Measurements from ENCODE around the gene NINJ2. TPM values are rescaled to one million over a fixed set of nuclear protein-coding genes. Genes with fewer than 3 reads are reported as not detected.
A peak's percentile ranks its signal among the peaks of the same experiment; 100 is the strongest.

Gene NINJ2
- total and polyA plus RNA-seq, 10 donors = 6.6 to 18.8 (median 10.2) TPM

DNA sequence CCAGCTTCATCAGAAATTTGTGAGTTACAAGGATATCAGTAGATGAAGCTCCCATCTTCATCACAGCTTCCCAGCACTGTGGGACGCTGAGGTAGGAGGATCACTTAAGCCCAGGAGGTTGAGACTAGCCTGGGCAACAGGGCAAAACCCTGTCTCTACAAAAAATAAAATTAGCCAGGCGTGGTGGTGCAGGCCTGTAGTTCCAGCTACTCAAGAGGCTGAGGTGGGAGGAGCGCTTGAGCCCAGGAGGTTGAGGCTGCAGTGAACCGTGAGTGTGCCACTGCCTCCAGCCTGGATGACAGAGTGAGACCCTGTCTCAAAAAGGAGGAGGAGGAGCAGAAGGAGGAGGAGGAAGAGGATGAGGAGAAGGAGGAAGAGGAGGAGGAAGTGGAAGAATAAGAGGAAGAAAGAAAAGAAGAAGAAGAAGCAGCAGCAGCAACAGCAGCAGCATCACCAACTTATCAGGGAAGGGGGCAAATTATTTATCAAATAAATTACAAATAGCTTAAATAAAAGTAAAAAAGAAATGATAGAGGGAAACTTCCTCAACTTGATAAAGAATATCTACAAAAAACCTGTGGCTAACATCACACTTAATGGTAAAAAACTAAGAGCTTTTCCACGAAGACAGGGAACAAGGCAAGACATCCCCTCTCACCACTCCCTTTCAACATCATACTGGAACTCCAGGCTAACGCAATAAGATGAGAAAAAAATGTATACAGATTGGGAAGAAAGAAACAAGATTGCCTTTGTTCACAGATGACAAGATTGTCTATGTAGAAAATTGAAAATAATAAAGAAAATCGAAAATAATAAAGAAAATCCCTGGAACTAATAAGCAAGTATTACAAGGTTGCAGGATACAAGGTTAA is 69.6 kb downstream of the NINJ2 start:
- intact Hi-C loops (cut with DNase I; ENCODE audit: low total_unique reads) = no loop called here

DNA sequence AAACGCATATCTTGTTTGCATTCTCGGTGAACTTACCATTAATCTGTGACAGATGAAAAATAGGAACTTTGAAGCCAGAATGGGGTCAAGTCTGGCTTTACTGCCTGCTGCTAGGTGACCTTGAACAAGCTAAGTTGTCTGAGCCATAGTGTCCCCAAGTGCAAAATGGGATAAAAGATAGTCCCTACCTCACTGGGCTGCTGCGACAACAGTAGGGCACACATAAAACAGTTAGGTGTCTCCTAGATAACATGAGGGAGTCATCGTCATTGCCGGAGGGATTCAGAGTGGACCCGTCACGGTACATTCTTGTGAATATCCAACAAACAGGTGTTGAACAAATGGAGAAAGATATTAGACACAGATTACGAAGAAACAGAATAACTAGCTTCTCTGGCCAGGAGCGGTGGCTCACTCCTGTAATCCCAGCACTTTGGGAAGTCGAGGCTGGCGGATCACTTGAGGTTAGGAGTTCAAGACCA is 71.2 kb downstream of the NINJ2 start:
- peak overlapping the region in 1 of 8 donors; percentile 45 for H3K27ac ChIP-seq
- DNase-seq = no peak
- no peak overlapping the region for H3K4me3 ChIP-seq
- no peaks in the 10 kb centered on the region for H3K27me3 ChIP-seq (replicated peaks in 1 of 7)
- H3K4me1 ChIP-seq = peaks cover 0 to 31% (median 4%) of the 10 kb centered on the region in 6 donors
- peaks cover 0 to 5% (median 0%) of the 10 kb centered on the region in 8 donors for H3K9me3 ChIP-seq
- H3K36me3 ChIP-seq = no peaks in the 10 kb centered on the region
- intact Hi-C loops (cut with DNase I; ENCODE audit: low total_unique reads) = no loop called here
- WGBS, 5 donors = 88 to 95% (median 91%) methylated on average over 11 of the region's 11 CpGs
- TF ChIP-seq POLR2AphosphoS5 (IDR thresholded peaks at IDR 0.05) (no peak), POLR2A (IDR thresholded peaks at IDR 0.05) (no peak)
- TF ChIP-seq, protein P1, sequence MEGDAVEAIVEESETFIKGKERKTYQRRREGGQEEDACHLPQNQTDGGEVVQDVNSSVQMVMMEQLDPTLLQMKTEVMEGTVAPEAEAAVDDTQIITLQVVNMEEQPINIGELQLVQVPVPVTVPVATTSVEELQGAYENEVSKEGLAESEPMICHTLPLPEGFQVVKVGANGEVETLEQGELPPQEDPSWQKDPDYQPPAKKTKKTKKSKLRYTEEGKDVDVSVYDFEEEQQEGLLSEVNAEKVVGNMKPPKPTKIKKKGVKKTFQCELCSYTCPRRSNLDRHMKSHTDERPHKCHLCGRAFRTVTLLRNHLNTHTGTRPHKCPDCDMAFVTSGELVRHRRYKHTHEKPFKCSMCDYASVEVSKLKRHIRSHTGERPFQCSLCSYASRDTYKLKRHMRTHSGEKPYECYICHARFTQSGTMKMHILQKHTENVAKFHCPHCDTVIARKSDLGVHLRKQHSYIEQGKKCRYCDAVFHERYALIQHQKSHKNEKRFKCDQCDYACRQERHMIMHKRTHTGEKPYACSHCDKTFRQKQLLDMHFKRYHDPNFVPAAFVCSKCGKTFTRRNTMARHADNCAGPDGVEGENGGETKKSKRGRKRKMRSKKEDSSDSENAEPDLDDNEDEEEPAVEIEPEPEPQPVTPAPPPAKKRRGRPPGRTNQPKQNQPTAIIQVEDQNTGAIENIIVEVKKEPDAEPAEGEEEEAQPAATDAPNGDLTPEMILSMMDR (IDR thresholded peaks at IDR 0.05 in 8 of 11, conservative IDR thresholded peaks at IDR 0.05 in 3 of 11) = no peak

More for the DNA sequence above, 69.6 kb downstream of the NINJ2 start:
- Histone ChIP-seq H3K4me1 (peaks cover 0 to 41% (median 8%) of the 10 kb centered on the region in 6 donors), H3K9me3 (peaks cover 0 to 3% (median 0%) of the 10 kb centered on the region in 8 donors), H3K27me3 (replicated peaks in 1 of 7) (no peaks in the 10 kb centered on the region), H3K36me3 (no peaks in the 10 kb centered on the region), H3K27ac (peak overlapping the region in 3 of 8 donors; percentile 9 to 71 (median 58)), H3K4me3 (no peak overlapping the region)
- TF ChIP-seq POLR2A (IDR thresholded peaks at IDR 0.05) = no peak
- TF ChIP-seq, protein P1 (IDR thresholded peaks at IDR 0.05 in 8 of 11, conservative IDR thresholded peaks at IDR 0.05 in 3 of 11) = no peak
- TF ChIP-seq POLR2AphosphoS5 (IDR thresholded peaks at IDR 0.05) = no peak
- 70 to 84% (median 76%) methylated on average over 7 of the region's 7 CpGs for WGBS, 5 donors
- DNase-seq = no peak

DNA sequence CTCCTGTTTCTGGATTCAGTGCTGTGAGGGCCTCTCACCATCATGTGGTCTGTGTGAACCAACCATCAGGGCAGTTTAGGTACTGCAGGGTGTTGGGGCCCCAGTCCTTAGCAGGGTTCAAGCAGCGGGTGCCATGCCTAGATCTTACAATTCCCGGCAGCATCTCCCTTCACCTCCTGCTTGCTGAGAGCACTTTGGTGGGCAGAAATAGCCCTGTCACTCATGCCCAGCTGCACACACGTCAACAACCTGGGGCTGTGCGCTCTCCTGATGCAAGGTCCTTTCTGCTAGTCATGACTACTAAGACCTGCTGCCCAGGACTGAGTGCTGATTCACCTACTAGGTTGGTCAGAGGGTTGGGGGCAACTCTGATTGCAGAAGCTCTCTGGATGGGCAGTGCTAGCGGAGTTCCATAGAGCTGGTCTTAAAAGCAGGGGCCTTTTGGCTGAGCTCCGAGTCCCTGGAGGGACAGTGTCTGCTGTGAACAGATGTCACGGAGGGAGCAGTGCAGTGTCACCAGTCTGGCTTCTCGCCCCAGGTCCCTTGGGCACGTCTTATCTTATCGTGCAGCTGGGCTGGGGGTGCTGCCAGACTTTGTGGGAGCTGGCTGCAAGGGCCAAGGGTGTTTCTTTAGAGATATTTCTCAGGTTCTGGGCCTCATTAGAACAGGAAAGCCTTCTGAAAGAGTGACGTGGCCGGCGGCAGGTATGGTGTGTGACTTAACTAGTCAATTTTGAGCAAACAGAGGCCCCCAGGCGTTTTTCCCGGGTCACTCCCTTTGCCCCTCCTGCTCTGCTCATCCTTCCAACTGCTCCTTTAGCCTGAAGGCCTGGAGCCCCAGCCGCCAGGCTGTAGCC is 71.8 kb downstream of the NINJ2 start:
- WGBS, 5 donors = 46 to 66% (median 54%) methylated on average over 11 to 16 of the region's 16 CpGs
- DNase-seq = no peak
- H3K9me3 ChIP-seq = peaks cover 0 to 5% (median 0%) of the 10 kb centered on the region in 8 donors
- no peaks in the 10 kb centered on the region for H3K27me3 ChIP-seq (replicated peaks in 1 of 7)
- H3K36me3 ChIP-seq = no peaks in the 10 kb centered on the region
- peaks cover 0 to 31% (median 4%) of the 10 kb centered on the region in 6 donors for H3K4me1 ChIP-seq
- TF ChIP-seq POLR2A (IDR thresholded peaks at IDR 0.05) (no peak), POLR2AphosphoS5 (IDR thresholded peaks at IDR 0.05) (peak in 1 of 3 donors; percentile 44)
- TF ChIP-seq, protein P1 (IDR thresholded peaks at IDR 0.05 in 8 of 11, conservative IDR thresholded peaks at IDR 0.05 in 3 of 11) = peak in 5 of 11 experiments; percentile 13 to 28 (median 20)
- H3K27ac ChIP-seq = peak overlapping the region in 2 of 8 donors; percentile 10 to 45
- intact Hi-C loops (cut with DNase I; ENCODE audit: low total_unique reads) = no loop called here
- no peak overlapping the region for H3K4me3 ChIP-seq
